Smooth muscle cell (in vitro differentiated cells): ENCODE data around the gene EFCC1. TPM values are rescaled to one million over a fixed set of nuclear protein-coding genes. Genes with fewer than 3 reads are reported as not detected.

Experiments used
- DNase-seq: peaks from one replicate; lab custom pipeline; 2025; ENCODE audit not compliant: unreplicated experiment; lab: John Stamatoyannopoulos, UW
- H2AFZ ChIP-seq: fragments of 200-600 bp; sonication (generic); 2 replicates; pipeline ENCODE4 v1.6.0; 2016; ENCODE audit warnings: antibody characterized with exemption, low read depth, mild to moderate bottlenecking
- H3F3A ChIP-seq: fragments of 200-600 bp; sonication (generic); 2 replicates; pipeline ENCODE4 v1.6.0; 2017; ENCODE audit warnings: antibody characterized with exemption, low read depth
- H3K27ac ChIP-seq: fragments of 200-600 bp; sonication (generic); 2 replicates; pipeline ENCODE4 v1.5.1; 2016; ENCODE audit warnings: low read depth, mild to moderate bottlenecking
- H3K27me3 ChIP-seq: fragments of 200-600 bp; sonication (generic); 2 replicates; pipeline ENCODE4 v1.6.1; 2016; ENCODE audit warnings: low read depth, mild to moderate bottlenecking
- H3K36me3 ChIP-seq: fragments of 200-600 bp; sonication (generic); 2 replicates; pipeline ENCODE4 v1.5.1; 2016; ENCODE audit warnings: low read depth
- H3K4me1 ChIP-seq: fragments of 200-600 bp; sonication (generic); 2 replicates; pipeline ENCODE4 v1.5.1; 2016; ENCODE audit warnings: low read depth
- H3K4me2 ChIP-seq: fragments of 200-600 bp; sonication (generic); 2 replicates; pipeline ENCODE4 v1.6.0; 2016; ENCODE audit warnings: mild to moderate bottlenecking
- H3K4me3 ChIP-seq: fragments of 200-600 bp; sonication (generic); 2 replicates; pipeline ENCODE4 v1.5.1; 2016; ENCODE audit warnings: mild to moderate bottlenecking
- H3K79me2 ChIP-seq: fragments of 200-600 bp; sonication (generic); 2 replicates; pipeline ENCODE4 v1.6.0; 2016; ENCODE audit warnings: low read depth, mild to moderate bottlenecking
- H3K9ac ChIP-seq: fragments of 200-600 bp; sonication (generic); 2 replicates; pipeline ENCODE4 v1.6.0; 2016; ENCODE audit warnings: low read depth
- H3K9me3 ChIP-seq: fragments of 200-600 bp; sonication (generic); replicated peaks from 2 replicates; pipeline ENCODE4 v1.5.1; 2016; ENCODE audit warnings: low read depth
- H4K20me1 ChIP-seq: fragments of 200-600 bp; sonication (generic); 2 replicates; pipeline ENCODE4 v1.6.0; 2016; ENCODE audit warnings: low read depth
- WGBS: methylation state at CpG from one replicate; pipeline ENCODE4 v1.1.7; 2016; ENCODE audit warnings: low lambda C conversion rate; 5-methylcytosine and 5-hydroxymethylcytosine counted together
- polyA plus RNA-seq: library from polyadenylated mRNA; unstranded; fragments of >200 nt; fragmentation: Nextera tagmentation; extraction: Ambion mirVana; gene quantifications from 2 replicates; pipeline ENCODE4 v1.2.1, GENCODE V29; 2016
- total RNA-seq: library from RNA; depleted of rRNA; stranded (reverse); fragments of >200 nt; gene quantifications from 2 replicates; pipeline ENCODE4 v1.2.3, GENCODE V29; 2014
- TF ChIP-seq, protein P1 (sequence below): fragments of 200-600 bp; sonication (generic); IDR thresholded peaks from 2 replicates; pipeline ENCODE4 v1.5.1; 2017; ENCODE audit warnings: borderline replicate concordance, mild to moderate bottlenecking, antibody characterized with exemption; ENCODE audit not compliant: insufficient read depth, poor library complexity, severe bottlenecking

EFCC1 gene
- total and polyA plus RNA-seq, 2 experiments from 2014 or later: 0.26 TPM; not detected in 1

DNA sequence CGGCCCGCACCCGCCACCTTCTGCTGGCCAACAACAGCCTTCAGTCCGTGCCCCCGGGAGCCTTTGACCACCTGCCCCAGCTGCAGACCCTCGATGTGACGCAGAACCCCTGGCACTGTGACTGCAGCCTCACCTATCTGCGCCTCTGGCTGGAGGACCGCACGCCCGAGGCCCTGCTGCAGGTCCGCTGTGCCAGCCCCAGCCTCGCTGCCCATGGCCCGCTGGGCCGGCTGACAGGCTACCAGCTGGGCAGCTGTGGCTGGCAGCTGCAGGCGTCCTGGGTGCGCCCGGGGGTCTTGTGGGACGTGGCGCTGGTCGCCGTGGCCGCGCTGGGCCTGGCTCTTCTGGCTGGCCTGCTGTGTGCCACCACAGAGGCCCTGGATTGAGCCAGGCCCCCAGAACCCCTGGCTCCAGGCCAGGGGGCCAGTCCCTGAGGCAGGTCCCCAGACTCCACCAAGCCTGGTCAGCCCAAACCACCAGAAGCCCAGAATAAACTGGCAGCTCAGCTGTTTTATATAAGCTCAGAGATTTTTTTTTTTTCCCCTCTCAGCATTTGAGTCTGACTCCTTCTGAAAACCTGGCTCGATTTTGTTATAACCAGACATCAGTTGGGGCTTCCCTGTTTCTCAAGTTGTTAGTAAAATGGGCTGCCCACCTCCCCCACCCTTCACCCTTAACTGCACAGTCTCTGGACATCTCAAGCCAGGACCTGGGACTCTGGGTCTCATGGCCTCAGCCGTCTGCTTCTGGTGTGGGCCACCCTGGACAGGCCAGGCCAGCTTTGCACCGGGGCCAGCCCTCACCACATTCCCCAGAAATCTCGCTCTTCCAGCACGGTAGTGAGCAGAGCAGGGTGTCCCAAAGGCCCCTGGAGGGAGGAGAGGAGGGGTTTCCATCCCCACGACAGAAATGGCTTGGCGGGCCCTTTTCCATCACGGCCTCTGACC lies 61.1 kb downstream of the EFCC1 start:
- Histone ChIP-seq H3K4me2 (no peak overlapping the region), H3K9ac (no peak overlapping the region), H3K27ac (no peak overlapping the region), H4K20me1 (no peaks in the 10 kb centered on the region), H3K79me2 (no peaks in the 10 kb centered on the region), H3K9me3 (no peaks in the 10 kb centered on the region), H3K36me3 (no peaks in the 10 kb centered on the region), H3K27me3 (no peaks in the 10 kb centered on the region), H2AFZ (no peak overlapping the region), H3K4me1 (no peaks in the 10 kb centered on the region), H3F3A (no peaks in the 10 kb centered on the region), H3K4me3 (no peak overlapping the region)
- 92% methylated on average over 32 of the region's 32 CpGs for WGBS
- no peak for DNase-seq
- TF ChIP-seq, protein P1, sequence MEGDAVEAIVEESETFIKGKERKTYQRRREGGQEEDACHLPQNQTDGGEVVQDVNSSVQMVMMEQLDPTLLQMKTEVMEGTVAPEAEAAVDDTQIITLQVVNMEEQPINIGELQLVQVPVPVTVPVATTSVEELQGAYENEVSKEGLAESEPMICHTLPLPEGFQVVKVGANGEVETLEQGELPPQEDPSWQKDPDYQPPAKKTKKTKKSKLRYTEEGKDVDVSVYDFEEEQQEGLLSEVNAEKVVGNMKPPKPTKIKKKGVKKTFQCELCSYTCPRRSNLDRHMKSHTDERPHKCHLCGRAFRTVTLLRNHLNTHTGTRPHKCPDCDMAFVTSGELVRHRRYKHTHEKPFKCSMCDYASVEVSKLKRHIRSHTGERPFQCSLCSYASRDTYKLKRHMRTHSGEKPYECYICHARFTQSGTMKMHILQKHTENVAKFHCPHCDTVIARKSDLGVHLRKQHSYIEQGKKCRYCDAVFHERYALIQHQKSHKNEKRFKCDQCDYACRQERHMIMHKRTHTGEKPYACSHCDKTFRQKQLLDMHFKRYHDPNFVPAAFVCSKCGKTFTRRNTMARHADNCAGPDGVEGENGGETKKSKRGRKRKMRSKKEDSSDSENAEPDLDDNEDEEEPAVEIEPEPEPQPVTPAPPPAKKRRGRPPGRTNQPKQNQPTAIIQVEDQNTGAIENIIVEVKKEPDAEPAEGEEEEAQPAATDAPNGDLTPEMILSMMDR: no peak

DNA sequence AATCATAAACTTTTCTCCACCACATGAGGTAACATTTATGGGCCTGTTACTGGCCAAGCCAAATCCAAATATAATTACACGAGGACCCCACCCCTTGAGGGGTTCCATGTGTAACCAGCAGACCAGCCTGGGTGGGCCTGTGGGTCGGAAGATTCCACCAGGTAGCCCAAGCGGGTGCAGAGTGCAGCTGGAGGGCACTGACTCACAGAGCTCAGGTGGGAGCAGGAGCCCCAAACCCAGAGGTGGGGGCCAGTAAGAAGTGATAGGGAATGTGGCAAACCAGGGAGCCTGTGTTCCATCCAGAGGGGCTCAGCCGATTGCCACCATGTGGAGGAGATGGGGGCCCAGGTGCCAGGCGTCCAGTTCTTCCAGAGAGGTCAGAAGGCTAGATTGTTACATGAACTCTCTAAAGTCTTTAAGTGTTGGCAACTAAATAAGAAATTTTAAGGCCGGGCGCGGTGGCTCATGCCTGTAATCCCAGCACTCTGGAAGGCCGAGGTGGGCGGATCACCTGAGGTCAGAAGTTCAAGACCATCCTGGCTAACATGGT lies 62.1 kb downstream of the EFCC1 start:
- Histone ChIP-seq H2AFZ (no peak overlapping the region), H3K79me2 (no peaks in the 10 kb centered on the region), H3K27me3 (no peaks in the 10 kb centered on the region), H3K4me2 (no peak overlapping the region), H3F3A (no peaks in the 10 kb centered on the region), H3K27ac (no peak overlapping the region), H3K36me3 (no peaks in the 10 kb centered on the region), H3K9ac (no peak overlapping the region), H3K4me1 (no peaks in the 10 kb centered on the region), H3K4me3 (no peak overlapping the region), H4K20me1 (no peaks in the 10 kb centered on the region), H3K9me3 (no peaks in the 10 kb centered on the region)
- WGBS: 92% methylated on average over 10 of the region's 10 CpGs
- TF ChIP-seq, protein P1: no peak
- no peak for DNase-seq

DNA sequence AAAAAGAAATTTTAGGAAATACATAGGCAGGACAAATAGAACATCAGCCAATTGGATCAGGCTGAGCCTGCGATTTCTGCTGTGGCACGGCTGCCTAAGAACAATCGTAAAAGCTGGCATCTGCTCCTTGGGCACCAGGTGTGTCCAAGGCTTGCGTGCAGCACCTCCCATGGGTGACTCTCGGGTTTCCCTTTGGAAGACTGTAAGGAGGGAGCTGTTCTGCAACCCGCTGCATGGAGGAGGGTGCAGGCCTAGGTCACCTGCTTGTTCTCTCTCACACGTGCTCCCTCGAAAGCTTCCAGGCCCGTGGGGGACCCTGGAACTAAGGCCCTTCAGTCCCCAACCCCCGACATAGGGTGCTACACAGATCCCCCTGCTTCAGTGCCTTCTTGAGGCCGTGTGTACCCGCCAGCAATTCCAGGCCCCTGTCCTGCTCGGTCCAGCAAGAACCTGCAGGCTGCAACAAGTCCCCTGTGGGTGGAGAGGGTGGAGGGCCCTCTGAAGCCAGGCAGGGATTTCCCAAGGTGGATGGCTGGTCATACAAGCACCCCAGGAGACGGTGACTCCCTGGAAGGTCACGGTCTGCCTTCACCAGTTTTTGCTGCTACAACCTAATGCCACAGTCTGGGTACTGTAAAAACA lies 62.9 kb downstream of the EFCC1 start:
- TF ChIP-seq, protein P1: no peak
- Histone ChIP-seq H3K9ac (no peak overlapping the region), H3K79me2 (no peaks in the 10 kb centered on the region), H3F3A (no peaks in the 10 kb centered on the region), H2AFZ (no peak overlapping the region), H4K20me1 (no peaks in the 10 kb centered on the region), H3K9me3 (no peaks in the 10 kb centered on the region), H3K27me3 (no peaks in the 10 kb centered on the region), H3K36me3 (no peaks in the 10 kb centered on the region), H3K27ac (no peak overlapping the region), H3K4me2 (no peak overlapping the region), H3K4me3 (no peak overlapping the region), H3K4me1 (no peaks in the 10 kb centered on the region)
- WGBS: 88% methylated on average over 15 of the region's 15 CpGs
- DNase-seq: no peak
